ENCODE measurements around the gene ARHGAP15.

DNA sequence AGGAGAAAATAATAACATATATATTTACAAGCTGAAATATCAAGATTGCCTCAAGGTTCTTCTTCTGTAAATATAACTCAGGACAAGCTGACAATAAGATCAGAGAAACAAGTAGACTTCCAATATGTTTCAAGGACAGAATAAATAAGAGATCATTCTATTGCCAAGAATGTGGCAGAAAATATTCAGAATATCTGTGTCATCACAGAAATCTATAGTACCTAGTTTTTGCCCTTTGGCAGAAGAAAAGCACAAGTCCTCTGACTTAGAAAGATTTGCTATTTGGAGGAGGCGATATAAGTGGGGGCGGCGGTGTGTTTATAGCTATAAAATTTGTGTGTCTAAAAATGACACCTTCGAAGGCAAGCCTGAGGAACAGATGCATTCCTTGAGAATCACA, 34.3 kb downstream of the ARHGAP15 start:
- TF ChIP-seq, protein P1, sequence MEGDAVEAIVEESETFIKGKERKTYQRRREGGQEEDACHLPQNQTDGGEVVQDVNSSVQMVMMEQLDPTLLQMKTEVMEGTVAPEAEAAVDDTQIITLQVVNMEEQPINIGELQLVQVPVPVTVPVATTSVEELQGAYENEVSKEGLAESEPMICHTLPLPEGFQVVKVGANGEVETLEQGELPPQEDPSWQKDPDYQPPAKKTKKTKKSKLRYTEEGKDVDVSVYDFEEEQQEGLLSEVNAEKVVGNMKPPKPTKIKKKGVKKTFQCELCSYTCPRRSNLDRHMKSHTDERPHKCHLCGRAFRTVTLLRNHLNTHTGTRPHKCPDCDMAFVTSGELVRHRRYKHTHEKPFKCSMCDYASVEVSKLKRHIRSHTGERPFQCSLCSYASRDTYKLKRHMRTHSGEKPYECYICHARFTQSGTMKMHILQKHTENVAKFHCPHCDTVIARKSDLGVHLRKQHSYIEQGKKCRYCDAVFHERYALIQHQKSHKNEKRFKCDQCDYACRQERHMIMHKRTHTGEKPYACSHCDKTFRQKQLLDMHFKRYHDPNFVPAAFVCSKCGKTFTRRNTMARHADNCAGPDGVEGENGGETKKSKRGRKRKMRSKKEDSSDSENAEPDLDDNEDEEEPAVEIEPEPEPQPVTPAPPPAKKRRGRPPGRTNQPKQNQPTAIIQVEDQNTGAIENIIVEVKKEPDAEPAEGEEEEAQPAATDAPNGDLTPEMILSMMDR (IDR thresholded peaks at IDR 0.05 in 8 of 11, conservative IDR thresholded peaks at IDR 0.05 in 3 of 11), result no peak
- TF ChIP-seq POLR2AphosphoS5 (IDR thresholded peaks at IDR 0.05), result no peak

Data from spleen (tissue), 7 donors.